Esophagus muscularis mucosa (tissue), 3 donors: ENCODE data around the gene GRM5.

Experiments used
- CTCF ChIP-seq, 3 experiments: fragments of 200-600 bp in 2 of 3; fragments of 450-650 bp in 1 of 3; sonication (generic) in 2 of 3; IDR thresholded peaks; one replicate each; pipeline ENCODE4 v1.5.1; 2017 to 2019; ENCODE audit warnings: antibody characterized with exemption in 3 of 3, mild to moderate bottlenecking in 2 of 3, moderate library complexity in 1 of 3
- POLR2AphosphoS5 ChIP-seq, 2 donors: sonication (generic); formaldehyde crosslinking; IDR thresholded peaks; one replicate each; pipeline ENCODE4 v1.6.1; 2017; ENCODE audit warnings: antibody characterized with exemption in 2 of 2

GRCh38 chr11:88619656-88620385 lies 446.0 kb downstream of the GRM5 start:
- TF ChIP-seq POLR2AphosphoS5 (IDR thresholded peaks at IDR 0.05) (no peak), CTCF (IDR thresholded peaks at IDR 0.05) (no peak)
